ENCODE data around the gene LIX1L.

LIX1L gene

GRCh38 chr1:145951526-145951925 lies 6.3 kb downstream of the LIX1L start:
- no peak overlapping the region for H3K4me3 ChIP-seq (ENCODE audit: control insufficient read depth, low read depth, low read length)
- no peak for TF ChIP-seq CTCF (IDR thresholded peaks at IDR 0.05; ENCODE audit: control insufficient read depth, insufficient read depth, low read depth, low read length, missing control alignments)
- DNase-seq (ENCODE audit: low read depth), result no peak

- no peak for DNase-seq (ENCODE audit: low read depth)
- no peak overlapping the region for H3K4me3 ChIP-seq (ENCODE audit: control insufficient read depth, low read depth, low read length)
- TF ChIP-seq CTCF (IDR thresholded peaks at IDR 0.05; ENCODE audit: control insufficient read depth, insufficient read depth, low read depth, low read length, missing control alignments), result no peak
Observed at GRCh38 chr1:145949219-145949618, 8.6 kb downstream of the LIX1L start.

DNA sequence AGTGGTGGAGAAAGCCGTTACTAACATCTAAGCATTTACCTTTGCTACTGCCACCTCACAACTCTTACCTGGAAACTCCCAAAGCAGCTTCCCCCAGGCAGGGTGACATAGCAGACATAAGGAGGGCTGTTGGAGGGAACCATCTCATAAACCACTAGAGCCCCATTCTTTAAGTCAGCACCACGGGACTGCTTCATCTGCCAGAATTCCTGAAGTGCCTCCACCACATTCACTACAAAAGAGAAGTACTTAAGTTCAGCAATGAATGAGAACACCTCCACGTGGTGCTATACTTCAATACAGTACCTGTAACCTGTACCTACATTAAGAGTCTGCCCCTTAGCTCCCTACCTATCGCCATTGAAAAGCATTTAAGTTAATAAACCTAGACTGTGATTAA lies 10.3 kb downstream of the LIX1L start:
- H3K4me3 ChIP-seq (ENCODE audit: control insufficient read depth, low read depth, low read length), result no peak overlapping the region
- DNase-seq (ENCODE audit: low read depth), result no peak
- TF ChIP-seq CTCF (IDR thresholded peaks at IDR 0.05; ENCODE audit: control insufficient read depth, insufficient read depth, low read depth, low read length, missing control alignments), result no peak

GRCh38 chr1:145946477-145946986 lies 11.3 kb downstream of the LIX1L start:
- H3K4me3 ChIP-seq (ENCODE audit: control insufficient read depth, low read depth, low read length), result no peak overlapping the region
- no peak for DNase-seq (ENCODE audit: low read depth)
- TF ChIP-seq CTCF (IDR thresholded peaks at IDR 0.05; ENCODE audit: control insufficient read depth, insufficient read depth, low read depth, low read length, missing control alignments), result no peak

DNA sequence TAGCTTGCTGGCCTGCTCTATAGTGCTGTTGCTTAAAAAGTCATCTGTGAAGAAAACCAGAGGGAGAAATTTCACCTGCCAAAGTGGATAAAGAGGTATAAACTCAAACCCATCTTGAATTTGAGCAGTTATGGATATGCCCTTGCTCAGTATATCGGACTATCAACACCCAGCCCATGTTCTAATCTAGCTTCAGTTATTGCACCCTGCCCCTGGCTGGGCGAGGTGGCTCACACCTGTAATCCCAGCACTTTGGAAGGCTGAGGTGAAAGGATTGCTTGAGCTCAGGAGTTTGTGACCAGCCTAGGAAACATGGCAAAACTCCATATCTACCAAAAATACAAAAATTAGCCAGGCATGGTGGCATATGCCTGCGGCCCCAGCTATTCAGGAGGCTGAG lies 13.3 kb downstream of the LIX1L start:
- H3K4me3 ChIP-seq (ENCODE audit: control insufficient read depth, low read depth, low read length), result no peak overlapping the region
- DNase-seq (ENCODE audit: low read depth), result no peak
- TF ChIP-seq CTCF (IDR thresholded peaks at IDR 0.05; ENCODE audit: control insufficient read depth, insufficient read depth, low read depth, low read length, missing control alignments), result no peak

- TF ChIP-seq CTCF (IDR thresholded peaks at IDR 0.05; ENCODE audit: control insufficient read depth, insufficient read depth, low read depth, low read length, missing control alignments), result no peak
- DNase-seq (ENCODE audit: low read depth), result no peak
- no peak overlapping the region for H3K4me3 ChIP-seq (ENCODE audit: control insufficient read depth, low read depth, low read length)
Observed at GRCh38 chr1:145942871-145943270, 14.9 kb downstream of the LIX1L start.

DNA sequence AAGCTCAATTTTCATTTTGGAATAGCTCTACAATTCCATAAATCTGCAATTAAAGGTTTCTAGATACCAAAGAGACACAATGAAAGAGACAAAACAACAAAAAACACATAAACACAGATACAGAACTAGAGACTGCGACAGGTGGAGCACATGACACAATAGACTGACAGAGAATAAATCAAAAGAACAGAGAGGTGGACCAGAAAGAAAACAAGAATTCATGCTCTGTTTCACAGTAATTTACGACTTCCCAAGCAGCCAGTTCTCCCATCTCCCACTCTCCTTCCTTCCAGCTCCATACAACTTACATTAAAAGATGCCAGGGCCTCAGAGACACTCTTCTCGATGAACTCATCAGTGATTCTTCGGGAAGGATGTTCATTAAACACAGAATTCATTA lies 15.4 kb downstream of the LIX1L start:
- DNase-seq (ENCODE audit: low read depth), result no peak
- no peak overlapping the region for H3K4me3 ChIP-seq (ENCODE audit: control insufficient read depth, low read depth, low read length)
- no peak for TF ChIP-seq CTCF (IDR thresholded peaks at IDR 0.05; ENCODE audit: control insufficient read depth, insufficient read depth, low read depth, low read length, missing control alignments)
